ENCODE results near the gene PFN3. TPM values are rescaled to one million over a fixed set of nuclear protein-coding genes. Genes with fewer than 3 reads are reported as not detected.
"Not testable (repeated sequence)": the region's sequence is repeated elsewhere in the genome, so short reads cannot be mapped to it uniquely, and the experiment has no call there.

The PFN3 gene
- total RNA-seq, 1 donor from 2014 or later: not detected

DNA sequence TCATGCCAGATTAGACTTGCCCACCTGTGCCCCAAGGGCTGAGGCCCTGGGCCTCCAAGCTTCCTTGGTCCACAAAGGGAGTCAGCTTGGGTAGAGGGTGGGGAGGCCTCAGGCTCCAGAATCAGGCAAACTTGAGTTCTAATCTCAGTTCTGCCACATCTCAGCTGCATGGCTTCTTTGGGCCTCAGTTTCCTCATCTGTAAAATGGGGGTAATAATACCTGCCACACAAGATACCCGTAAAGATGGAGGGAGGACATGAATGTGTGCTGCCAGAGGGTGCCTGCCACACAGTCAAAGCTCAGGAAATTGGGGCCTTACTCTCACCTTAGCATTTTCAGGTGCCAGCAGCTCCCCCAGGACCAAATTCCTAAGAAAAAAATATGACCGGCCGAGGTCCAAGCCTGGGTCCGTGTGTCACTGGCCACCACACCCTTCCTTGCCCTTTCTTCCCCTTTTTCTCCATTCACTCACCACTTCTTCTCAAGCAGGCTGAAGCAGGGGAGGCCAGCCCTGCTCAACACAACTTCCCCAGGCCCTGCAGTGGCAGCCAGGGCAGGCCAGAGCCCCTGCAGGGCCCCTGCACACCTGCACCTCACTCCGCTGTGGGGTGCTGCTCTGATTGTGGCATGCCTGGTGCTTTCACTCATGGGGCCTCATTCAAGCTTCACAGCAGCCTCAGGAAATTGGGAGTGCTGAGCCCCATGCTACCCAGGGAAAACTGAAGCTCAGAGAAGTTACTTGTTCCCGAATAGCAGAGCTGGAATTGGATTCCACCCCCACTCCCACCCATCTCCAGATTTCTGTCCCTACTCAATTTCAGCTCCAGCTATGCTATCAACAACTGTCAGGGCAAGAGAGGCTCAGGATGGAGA is 38.8 kb downstream of the PFN3 start:
- Mint-ChIP-seq H3K4me1 (ENCODE audit: unreplicated experiment) (peaks cover 12% of the 10 kb centered on the region), H3K4me3 (ENCODE audit: unreplicated experiment) (no peak overlapping the region), H3K9me3 (ENCODE audit: unreplicated experiment) (no peaks in the 10 kb centered on the region), H3K36me3 (ENCODE audit: unreplicated experiment) (no peaks in the 10 kb centered on the region), H3K27me3 (ENCODE audit: unreplicated experiment) (peaks cover 19% of the 10 kb centered on the region), H3K27ac (ENCODE audit: unreplicated experiment) (no peak overlapping the region)
- DNase-seq (ENCODE audit: extremely low spot score, unreplicated experiment): no peak
- TF ChIP-seq, protein P1, sequence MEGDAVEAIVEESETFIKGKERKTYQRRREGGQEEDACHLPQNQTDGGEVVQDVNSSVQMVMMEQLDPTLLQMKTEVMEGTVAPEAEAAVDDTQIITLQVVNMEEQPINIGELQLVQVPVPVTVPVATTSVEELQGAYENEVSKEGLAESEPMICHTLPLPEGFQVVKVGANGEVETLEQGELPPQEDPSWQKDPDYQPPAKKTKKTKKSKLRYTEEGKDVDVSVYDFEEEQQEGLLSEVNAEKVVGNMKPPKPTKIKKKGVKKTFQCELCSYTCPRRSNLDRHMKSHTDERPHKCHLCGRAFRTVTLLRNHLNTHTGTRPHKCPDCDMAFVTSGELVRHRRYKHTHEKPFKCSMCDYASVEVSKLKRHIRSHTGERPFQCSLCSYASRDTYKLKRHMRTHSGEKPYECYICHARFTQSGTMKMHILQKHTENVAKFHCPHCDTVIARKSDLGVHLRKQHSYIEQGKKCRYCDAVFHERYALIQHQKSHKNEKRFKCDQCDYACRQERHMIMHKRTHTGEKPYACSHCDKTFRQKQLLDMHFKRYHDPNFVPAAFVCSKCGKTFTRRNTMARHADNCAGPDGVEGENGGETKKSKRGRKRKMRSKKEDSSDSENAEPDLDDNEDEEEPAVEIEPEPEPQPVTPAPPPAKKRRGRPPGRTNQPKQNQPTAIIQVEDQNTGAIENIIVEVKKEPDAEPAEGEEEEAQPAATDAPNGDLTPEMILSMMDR (IDR thresholded peaks at IDR 0.05): no peak

DNA sequence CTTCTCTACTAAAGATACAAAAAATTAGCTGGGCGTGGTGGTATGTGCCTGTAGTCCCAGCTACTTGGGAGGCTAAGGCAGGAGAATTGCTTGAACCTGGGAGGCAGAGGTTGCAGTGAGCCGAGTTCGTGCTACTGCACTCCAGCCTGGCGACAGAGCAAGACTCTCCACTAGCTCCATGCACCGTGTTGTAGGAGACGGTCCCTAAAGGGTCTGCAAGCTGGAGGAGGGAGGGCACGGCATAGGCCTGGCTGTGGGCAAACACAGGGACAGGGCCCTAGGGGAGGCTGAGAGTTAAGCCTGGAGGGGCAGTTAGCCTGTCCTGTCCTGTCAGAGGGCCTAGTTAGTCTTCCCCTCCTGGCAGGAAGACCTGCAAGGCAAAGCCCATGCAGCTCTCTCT is 39.7 kb downstream of the PFN3 start:
- not testable (repeated sequence) for DNase-seq (ENCODE audit: extremely low spot score, unreplicated experiment); H3K27ac Mint-ChIP-seq (ENCODE audit: unreplicated experiment)

GRCh38 chr5:177359860-177360259 is 40.6 kb downstream of the PFN3 start:
- Mint-ChIP-seq H3K4me1 (ENCODE audit: unreplicated experiment) (peaks cover 6% of the 10 kb centered on the region), H3K4me3 (ENCODE audit: unreplicated experiment) (no peak overlapping the region), H3K36me3 (ENCODE audit: unreplicated experiment) (no peaks in the 10 kb centered on the region), H3K27ac (ENCODE audit: unreplicated experiment) (no peak overlapping the region), H3K9me3 (ENCODE audit: unreplicated experiment) (no peaks in the 10 kb centered on the region), H3K27me3 (ENCODE audit: unreplicated experiment) (peaks cover 22% of the 10 kb centered on the region)
- TF ChIP-seq, protein P1 (IDR thresholded peaks at IDR 0.05): no peak
- no peak for DNase-seq (ENCODE audit: extremely low spot score, unreplicated experiment)

More for the DNA sequence above, 39.7 kb downstream of the PFN3 start:
- peaks cover 22% of the 10 kb centered on the region for H3K27me3 Mint-ChIP-seq (ENCODE audit: unreplicated experiment)
- H3K4me3 Mint-ChIP-seq (ENCODE audit: unreplicated experiment); H3K36me3 Mint-ChIP-seq (ENCODE audit: unreplicated experiment); H3K4me1 Mint-ChIP-seq (ENCODE audit: unreplicated experiment); H3K9me3 Mint-ChIP-seq (ENCODE audit: unreplicated experiment): not testable (repeated sequence)

DNA sequence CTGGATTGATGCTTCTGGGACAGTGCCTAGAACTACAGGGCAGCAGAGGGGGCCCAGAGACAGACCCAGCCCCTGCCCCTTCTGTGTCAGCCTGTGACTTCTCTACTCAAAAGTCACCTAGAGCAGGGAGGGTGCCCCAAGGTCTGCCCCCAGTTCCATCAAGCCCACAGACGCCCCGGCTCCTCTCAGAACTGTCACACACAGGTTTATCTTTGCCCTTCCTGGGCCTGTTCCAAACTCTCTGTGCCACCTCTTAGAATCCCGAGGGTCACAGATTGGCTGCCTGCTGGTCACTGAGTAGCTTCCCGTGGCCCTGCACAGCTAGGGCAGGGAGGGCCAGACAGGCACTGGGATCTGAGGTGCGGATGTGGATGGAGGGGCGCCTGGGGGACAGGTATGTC is 41.0 kb downstream of the PFN3 start:
- TF ChIP-seq, protein P1 (IDR thresholded peaks at IDR 0.05): no peak
- no peak for DNase-seq (ENCODE audit: extremely low spot score, unreplicated experiment)
- Mint-ChIP-seq H3K27me3 (ENCODE audit: unreplicated experiment) (peaks cover 26% of the 10 kb centered on the region), H3K9me3 (ENCODE audit: unreplicated experiment) (no peaks in the 10 kb centered on the region), H3K4me1 (ENCODE audit: unreplicated experiment) (peaks cover 6% of the 10 kb centered on the region), H3K27ac (ENCODE audit: unreplicated experiment) (no peak overlapping the region), H3K36me3 (ENCODE audit: unreplicated experiment) (no peaks in the 10 kb centered on the region), H3K4me3 (ENCODE audit: unreplicated experiment) (no peak overlapping the region)

DNA sequence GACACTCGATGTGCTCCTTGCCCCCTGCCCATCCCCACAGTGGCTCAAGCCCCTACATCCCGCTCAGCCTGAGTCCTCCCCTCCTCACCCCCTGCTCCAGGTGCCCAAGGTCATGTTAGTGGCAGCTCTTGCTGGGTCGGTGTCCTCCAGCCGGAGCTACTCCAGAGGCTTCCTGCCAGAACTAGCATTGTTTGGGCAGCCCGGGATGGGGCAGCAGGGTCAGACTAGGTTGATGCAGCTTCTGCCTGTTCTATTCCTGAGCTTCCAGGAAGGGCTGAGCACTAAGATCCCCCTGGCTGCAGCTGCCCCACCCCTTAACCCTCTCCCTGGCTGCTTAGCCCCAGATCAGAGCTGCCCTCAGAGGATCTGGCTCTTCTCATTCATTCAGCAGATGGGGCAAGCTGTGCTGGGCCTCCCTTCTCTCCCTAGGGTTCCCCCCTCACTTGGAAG is 42.1 kb downstream of the PFN3 start:
- DNase-seq (ENCODE audit: extremely low spot score, unreplicated experiment): no peak
- Mint-ChIP-seq H3K9me3 (ENCODE audit: unreplicated experiment) (no peaks in the 10 kb centered on the region), H3K27ac (ENCODE audit: unreplicated experiment) (no peak overlapping the region), H3K36me3 (ENCODE audit: unreplicated experiment) (no peaks in the 10 kb centered on the region), H3K27me3 (ENCODE audit: unreplicated experiment) (peaks cover 26% of the 10 kb centered on the region), H3K4me3 (ENCODE audit: unreplicated experiment) (no peak overlapping the region), H3K4me1 (ENCODE audit: unreplicated experiment) (peaks cover 6% of the 10 kb centered on the region)
- TF ChIP-seq, protein P1 (IDR thresholded peaks at IDR 0.05): no peak
